Peyer's patch (tissue), 4 donors: ENCODE results near the gene KCNN3.

ENCODE experiments used
- CTCF ChIP-seq, 6 experiments: fragments of 450-650 bp in 4 of 6; fragments of 200-600 bp in 2 of 6; sonication (generic) in 1 of 6; IDR thresholded peaks; one replicate each; pipeline ENCODE4 v1.5.1; 2017 to 2019; ENCODE audit warnings: antibody characterized with exemption in 6 of 6, mild to moderate bottlenecking in 3 of 6, moderate library complexity in 1 of 6
- POLR2A ChIP-seq, 2 donors: fragments of 450-650 bp; IDR thresholded peaks; one replicate each; pipeline ENCODE4 v1.5.1; 2017; ENCODE audit warnings: antibody characterized with exemption in 2 of 2, mild to moderate bottlenecking in 2 of 2, moderate library complexity in 2 of 2

- TF ChIP-seq CTCF (IDR thresholded peaks at IDR 0.05) (no peak), POLR2A (IDR thresholded peaks at IDR 0.05) (no peak)
Measured at GRCh38 chr1:154810571-154810970, 59.5 kb downstream of the KCNN3 start.
